NCI-H345 (cell line): Measurements from ENCODE around the gene ATP6V1G1.
"Not testable (repeated sequence)": the region's sequence is repeated elsewhere in the genome, so short reads cannot be mapped to it uniquely, and the experiment has no call there.

Experiments
- DNase-seq: peaks from one replicate; lab custom pipeline; 2025; lab: John Stamatoyannopoulos, UW

ATP6V1G1 gene, protein sequence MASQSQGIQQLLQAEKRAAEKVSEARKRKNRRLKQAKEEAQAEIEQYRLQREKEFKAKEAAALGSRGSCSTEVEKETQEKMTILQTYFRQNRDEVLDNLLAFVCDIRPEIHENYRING

DNA sequence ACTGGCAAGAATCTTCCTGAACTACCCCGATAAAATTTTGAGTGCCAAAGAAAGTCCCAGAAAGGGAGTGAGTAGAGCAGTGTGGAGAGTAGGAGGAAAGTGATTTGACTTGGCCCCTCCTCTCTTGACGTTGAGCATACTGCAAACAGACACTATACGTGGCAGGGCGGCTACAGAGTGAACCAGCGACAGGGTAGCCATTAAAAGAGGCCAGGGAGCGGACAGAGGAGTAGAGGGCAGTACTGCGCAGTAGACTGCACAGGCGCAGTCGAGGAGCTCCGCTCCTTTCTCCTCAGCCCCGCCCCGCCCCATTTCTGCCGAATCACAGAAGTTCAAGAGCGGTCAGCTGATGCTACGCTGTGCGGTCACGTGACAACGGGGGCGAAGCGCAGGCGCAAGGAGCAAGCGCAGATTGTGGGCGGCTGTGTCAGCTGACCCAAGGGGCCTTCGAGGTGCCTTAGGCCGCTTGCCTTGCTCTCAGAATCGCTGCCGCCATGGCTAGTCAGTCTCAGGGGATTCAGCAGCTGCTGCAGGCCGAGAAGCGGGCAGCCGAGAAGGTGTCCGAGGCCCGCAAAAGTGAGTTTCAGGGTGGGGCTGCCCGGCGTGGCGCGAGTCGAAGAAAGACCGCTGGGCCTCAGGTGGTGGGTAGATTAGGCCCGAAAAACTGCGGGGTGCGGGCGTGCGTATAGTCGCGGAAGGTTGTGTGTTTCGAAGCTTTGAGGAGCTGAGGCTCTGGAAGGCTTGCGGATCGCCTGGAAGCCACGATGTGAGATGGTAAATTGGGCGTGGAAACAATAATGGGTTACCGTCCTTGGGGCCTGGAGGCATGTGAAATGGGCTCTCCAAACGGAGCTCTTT is at the start of gene ATP6V1G1:
TSS of gene ATP6V1G1 (plus strand) at position 425 of the 858 bp plus-strand sequence. CDS start at position 495, 70 bp downstream.
- DNase-seq, result peak; percentile 99

DNA sequence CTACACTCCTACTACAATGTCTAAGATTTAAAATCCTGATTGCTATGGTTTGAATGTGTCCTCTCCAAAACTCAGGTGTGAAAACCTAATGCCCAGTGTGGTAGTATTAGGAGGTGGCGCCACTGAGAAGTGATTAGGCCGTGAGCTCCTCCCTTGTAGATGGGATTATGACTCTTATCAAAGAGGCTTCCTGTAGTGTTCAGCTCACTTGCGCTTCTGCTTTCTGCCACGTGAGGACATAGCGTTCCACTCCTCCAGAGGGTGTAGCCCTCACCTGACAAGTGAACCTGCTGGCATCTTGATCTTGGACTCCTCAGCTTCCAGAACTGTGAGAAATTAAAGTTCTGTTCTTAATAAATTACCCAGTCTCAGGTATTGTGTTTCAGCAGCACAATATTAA is 49.3 kb upstream of the ATP6V1G1 start:
- DNase-seq, result no peak

DNA sequence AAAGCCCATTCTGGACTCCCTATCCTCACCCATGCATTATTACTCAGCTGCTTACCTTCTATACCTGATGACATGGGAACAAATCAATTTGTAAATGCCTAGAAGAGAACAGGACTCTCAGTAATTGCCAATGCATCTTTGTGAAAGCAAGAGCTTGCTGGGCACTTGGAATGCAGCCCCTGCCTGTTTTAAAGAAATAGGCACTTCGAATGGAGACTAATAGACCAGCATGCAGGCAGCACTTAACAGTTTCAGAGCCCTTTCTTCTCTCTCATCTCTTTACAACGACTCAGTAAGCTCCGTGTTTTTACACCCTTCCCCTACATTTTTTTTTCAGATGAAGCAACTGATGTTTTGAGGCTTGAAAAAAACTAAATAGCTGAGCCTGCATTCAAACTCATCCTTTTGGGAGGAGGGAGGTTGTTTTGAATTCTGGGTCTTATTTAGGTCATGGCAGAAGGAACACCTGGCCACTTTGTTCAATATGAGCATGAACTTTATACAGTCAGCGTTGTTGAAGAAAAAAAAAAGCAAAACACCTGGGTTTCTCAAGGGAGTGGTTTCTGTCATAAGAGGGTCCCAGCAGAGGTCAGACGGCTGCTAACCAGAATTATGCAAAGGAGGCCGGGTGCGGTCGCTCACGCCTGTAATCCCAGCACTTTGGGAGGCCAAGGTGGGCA is 47.7 kb upstream of the ATP6V1G1 start:
- DNase-seq, result no peak

DNA sequence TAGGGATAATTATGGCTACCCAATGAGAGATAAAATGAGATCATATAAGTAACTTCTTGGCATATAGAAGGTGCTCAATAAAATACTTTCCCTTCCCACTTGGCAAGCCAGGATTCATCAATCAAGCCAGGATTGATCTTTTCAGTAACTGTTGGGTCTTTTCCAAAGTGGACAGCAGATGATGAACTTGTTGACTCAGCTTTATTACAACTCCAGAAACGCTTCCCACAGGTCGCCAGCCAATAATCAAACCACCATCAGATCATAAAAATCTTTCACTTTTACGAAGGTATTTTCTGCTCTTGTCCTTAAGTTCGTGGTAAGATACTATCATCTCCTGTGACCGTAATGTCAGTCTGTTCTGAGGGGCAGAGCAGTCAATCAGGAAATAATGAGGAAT is 42.5 kb upstream of the ATP6V1G1 start:
- DNase-seq, result no peak

DNA sequence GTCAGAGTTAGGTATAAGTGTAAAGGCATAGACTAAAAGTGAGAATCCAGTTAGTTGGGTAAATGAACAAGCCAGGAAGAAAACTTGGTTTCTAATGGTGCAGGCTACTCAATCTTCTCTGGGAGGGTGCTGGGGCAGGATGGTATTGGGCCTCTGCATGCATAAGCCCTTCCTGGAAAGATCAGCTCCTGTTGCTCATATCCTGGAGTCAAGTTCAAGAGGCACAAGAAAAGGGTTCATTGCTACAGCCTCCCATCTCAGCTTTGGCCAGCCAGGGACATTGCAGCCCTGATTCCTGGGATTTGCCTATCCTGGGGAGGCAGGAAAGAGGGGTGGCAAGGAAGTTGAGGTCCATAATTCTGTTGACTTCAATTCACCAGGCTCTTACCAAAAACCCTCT is 40.7 kb upstream of the ATP6V1G1 start:
- no peak for DNase-seq

DNA sequence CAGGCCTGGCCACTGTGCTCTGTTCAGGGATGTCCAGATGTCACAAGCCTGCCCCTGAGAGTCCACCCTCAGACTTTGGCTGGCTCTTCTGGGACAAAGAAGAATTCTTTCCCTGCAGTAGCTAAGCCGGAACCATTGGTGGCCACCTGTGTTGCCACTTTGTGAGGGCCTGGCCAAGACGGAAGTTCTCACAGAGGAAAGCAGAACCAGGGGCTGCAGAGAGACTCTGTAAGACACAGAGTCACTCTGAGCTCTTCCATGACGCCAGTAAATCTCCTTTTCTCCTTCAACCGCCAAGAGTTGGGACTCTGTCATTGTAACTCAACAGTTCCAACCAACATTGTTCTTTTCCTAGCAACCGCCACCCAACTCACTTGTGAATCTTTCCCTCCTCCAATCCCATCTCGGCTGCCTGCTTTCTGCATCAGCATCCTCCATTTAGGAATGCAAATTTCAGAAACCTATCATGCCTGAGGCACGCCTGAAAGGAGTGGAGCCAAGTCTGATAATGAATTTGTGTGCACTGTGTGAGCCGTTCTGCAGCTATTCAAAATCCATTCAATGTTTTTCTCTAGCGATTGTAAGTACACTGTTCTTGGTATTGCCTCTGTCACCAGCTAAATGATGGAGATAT is 37.8 kb upstream of the ATP6V1G1 start:
- no peak for DNase-seq

DNA sequence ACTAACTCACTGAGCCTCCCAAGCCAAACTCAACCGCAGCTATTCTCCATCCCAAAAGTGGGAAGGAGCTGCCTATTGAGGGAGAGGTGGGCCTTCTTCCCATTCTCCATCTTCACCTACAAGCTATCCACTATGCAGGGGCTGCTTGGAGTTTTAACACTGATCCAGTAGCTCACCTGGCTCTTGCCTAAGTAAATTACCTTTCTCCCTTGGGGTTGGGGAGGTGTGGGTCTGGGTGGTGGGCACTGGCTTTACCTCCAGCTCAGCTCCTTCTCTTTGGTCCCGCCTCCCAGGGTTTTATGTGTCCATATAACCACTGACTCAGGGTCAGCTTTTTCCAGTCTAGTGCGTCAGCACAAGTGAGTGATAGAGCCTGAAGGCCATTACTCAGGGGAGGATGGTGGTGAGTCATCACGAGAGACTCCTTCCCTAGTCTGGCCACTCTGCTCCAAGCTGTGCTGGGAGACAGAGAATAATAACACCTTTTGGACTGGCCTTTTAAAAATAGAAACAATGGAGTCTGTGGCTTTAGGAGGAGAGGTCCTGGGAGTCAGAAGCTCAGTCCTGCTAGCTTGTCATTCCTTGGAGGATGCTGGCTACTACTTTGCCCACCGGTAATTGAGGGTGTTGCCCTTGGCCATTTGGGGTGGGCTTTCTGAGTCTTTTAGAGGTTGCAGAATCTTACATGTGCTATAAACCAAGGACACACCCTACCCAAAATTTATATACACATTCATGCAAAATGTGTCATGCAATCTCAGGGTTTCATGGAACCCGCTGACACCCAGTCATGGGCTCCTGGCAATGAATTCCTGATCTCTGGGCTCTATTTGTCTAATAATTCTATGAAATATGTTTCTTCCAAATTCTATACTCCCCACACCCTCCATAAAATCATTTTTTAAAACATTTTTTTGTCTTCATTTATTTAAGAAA is 35.6 kb upstream of the ATP6V1G1 start:
- DNase-seq, result no peak

DNA sequence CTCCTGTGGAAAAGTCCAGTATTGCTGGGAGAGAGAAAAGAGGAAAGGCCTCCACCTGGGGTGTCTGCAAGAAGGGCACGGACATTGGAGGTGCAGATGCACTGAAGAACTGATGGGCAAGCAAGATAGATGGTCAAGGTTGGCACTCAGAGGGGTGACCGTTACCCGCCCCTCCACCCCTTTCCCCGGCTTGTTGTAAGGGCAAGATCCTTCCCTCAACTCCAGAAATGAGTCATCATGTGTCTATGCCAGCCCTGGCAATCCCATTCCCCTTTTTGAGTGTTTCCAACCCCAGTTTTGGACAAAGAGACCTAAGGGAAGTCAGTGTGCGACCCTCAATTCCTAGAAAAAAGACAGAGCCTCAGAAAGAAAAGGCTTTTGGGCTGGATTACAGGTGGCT is 34.9 kb upstream of the ATP6V1G1 start:
- DNase-seq, result no peak

DNA sequence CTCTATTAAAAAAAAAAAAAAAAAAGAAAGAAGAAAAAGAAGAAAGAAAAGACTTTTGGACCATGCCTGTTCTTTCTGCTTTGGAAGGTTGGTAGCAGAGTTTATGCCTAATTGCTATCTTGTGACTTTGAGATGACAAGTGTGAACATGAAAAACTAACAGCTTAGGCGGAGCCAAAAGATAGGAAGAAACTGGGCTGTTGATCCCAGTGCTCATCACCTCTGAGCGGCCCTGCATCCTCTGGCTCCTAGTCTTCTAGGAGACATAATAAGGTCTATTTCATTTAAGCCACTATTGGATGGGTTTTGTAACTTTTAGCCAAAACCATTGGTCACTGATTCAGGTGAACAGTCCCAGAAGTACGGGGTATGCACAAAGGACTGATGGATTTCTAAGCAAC is 34.4 kb upstream of the ATP6V1G1 start:
- no peak for DNase-seq

DNA sequence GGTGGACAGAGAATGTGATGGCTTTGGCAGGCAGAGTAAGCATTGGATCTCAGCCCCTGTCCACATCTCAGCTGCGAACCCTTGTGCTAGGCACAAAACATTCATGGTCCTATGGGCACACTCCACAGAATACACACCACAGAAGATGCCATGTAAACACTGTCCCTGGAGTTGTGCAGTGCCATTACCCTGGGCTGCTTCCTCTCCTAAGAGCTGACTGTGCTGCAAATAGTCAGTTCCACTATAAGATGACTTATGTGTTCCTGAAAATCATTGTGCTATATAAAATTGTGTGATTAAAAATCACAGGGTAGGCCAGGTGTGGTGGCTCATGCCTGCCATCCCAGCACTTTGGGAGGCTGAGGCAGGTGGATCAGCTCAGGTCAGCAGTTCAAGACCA is 31.9 kb upstream of the ATP6V1G1 start:
- no peak for DNase-seq

DNA sequence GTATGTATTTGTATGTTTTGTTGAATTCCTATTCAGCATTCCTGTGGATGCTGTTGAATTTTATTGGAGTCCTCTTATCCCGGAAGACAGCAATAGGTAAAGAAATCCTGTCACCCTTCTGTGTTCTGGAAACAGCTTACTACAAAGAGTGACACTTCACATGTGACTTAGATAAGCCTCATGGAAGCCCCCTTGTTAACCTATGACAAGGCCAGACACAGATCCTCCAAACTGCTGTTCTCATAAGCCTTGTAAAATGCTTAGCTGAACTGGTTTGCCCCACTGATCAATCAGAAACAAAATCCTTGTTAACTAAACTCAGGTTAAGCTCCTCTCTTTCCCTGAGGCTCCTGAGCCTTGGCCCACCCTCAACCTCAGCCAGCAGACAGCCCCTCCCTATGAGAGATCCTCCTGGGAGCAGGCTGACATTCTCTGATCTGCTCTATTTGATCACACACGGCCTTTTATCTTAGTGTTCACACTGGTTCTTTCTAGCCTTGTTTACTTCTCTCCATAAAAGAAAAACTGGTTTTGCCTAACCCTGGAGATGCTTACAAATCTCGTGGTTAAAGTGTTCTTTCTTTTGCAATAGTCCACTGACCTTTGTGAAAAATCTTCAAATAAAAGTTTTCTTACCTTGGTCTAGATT is 29.4 kb upstream of the ATP6V1G1 start:
- no peak for DNase-seq

DNA sequence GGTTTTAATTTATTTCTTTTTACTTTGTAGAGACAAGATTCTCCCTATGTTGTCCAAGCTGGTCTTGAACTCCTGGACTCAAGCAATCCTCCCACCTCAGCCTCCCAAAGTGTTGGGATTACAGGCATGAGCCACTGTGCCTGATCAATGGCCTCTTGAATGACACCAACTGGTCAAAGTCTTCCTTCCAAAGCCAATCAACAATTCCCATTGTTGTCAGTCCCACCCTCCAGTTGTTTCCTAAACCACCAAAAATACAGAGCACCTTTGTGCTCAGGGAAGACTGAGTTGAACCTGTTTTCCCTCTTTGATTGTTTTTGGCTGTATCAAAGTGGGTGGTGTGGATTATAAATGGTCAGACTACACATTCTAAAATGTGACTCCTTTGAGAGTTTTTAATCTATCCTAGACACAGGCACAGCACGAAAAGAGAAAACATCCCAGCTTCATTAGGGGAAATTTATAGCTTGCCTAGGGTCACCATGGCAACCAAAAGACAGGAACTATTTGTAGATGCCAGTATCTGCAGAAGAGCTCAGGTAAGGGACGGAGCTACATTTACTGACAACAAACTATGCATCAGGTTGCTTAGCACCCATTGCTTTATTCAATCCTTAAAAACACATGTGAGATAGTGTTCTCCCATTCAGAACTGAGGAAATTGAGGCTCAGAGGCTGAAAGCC is 27.6 kb upstream of the ATP6V1G1 start:
- DNase-seq, result no peak

DNA sequence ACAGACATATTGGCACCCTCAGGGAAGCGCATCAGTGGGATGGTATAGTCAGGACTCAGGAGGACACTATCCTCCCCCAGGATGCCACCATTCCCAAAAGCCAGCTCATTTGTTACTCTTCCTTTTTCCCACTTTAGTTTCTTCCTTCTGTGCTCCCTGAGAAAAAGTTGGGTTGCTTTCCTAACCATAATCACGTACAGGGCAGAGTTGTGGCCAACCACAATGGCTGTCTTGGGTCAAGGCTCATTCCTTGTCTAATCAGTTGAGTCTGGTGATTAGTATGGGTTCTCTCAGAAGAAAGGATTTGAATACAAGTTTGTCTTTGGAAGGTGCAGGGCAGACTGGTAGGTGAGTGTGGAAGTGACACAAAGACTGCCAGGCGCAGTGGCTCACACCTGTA is 26.6 kb upstream of the ATP6V1G1 start:
- DNase-seq, result no peak

DNA sequence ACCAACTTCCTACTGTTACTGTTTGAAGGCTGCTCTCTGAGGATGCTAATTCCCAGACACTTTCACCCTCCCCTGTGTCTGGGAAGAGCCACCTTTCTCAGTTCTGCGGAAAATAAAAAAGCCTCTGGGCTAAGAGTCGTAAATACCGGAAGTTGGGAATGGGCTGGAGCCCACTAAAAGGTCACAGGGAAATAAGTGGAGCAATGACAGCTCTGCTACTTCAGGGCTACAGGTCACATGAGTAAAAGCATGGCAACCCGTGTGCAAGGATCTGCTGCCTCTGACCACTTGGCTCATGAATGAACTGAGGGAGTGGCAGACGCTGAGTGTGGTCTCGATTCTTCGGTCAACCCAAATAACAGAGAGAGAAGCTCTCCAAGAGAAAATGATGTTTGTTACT is 25.8 kb upstream of the ATP6V1G1 start:
- DNase-seq, result no peak

DNA sequence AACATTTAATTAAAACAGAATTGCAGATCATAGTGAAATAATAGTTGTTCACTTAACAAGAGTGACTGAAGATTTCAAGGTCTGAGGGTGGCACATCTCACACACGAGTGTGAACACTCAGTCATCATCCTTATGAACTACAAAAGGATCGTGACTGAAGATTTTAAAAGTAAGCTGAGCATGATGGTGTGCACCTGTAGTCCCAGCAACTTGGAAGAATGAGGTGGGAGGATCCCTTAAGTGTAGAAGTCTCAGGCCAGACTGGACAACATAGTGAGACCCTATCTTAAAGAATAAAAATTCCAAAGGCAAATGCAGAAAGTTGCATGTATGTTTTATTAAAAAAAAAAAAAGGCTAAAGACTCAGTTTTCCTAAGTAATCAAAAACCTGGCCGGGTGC is 22.4 kb upstream of the ATP6V1G1 start:
- no peak for DNase-seq

DNA sequence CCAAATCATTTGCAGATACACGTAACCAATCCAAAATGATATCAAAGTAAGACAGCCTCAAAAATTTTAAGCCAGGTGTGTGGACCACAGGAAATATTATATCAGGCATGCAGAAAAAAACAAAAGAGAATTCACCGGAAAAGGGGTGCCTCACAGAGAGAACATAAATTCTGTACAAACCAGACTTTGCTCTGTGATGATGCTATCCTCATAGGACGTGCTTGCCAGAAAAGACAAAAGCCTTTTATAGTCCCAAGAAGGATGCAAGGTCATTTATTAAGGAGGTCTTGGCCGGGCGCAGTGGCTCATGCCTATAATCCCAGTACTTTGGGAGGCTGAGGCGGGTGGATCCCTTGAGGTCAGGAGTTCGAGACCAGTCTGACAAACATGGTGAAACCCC is 16.8 kb upstream of the ATP6V1G1 start:
- DNase-seq, result no peak

DNA sequence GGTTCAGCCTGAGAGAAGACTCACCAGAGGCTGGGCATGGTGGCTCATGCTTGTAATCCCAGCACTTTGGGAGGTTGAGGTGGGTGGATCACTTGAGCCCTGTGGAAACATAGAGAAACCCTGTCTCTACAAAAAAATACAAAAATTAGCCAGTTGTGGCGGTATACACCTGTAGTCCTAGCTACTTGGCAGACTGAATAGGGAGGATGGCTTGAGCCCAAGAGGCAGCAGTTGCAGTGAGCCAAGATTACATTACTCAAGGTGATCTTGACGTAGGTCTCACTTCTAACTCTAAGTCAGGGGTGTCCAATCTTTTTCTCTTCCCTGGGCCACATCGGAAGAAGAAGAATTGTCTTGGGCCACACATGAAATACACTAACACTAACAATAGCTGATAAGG is 16.2 kb upstream of the ATP6V1G1 start:
- DNase-seq, result no peak

DNA sequence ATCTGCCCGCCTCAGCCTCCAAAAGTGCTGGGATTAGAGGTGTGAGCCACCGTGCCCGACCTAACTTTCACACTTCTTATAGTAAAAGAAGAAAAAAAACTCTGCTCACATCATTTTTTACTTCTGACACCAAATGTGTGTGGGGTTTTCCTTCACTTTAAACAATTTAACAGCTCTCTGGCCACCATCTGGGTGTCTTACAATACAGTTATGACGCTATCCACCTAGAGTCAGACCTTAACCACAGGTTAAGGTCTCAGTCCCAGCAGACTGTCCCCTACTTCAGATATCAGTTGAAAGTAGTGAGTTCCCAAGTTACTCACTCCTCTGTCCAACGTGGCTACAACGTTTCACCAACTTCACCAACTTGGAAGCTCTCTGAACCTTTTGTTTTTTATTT is 15.4 kb upstream of the ATP6V1G1 start:
- DNase-seq, result no peak

DNA sequence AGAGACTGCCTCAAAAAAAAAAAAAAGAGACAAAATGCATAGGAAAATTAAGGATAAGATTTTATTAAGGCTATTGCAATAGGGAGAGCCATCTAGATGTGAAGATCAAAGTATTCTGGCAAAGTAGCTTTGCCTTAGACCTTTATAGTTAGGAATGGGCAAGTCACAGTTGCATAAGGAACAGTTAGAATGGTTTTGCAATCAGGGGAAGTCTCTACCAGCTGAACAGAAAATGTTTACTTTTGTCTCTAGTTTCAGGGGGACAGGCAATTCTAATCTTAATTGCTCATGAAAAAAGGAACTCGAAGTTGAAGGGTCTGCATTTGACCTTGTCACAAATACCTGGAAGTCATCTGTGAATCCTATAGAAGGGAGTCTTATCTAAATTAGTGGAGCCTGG is 13.1 kb upstream of the ATP6V1G1 start:
- DNase-seq, result no peak

DNA sequence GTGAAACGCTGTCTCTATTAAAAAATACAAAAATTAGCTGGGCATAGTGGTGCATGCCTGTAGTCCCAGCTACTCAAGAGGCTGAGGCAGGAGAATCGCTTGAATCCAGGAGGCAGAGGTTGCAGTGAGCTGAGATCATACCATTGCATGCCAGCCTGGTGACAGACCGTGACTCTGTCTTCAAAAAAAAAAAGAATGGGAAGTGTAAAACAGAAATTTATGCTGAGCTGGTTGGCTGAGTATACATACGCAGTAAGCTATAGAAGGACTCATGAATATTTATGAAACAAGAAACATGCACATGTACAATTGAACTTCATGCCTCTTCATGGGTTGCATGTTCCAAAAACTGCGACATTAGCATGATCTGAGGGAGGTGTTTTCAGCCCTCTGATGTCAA is 10.8 kb upstream of the ATP6V1G1 start:
- DNase-seq, result not testable (repeated sequence)

DNA sequence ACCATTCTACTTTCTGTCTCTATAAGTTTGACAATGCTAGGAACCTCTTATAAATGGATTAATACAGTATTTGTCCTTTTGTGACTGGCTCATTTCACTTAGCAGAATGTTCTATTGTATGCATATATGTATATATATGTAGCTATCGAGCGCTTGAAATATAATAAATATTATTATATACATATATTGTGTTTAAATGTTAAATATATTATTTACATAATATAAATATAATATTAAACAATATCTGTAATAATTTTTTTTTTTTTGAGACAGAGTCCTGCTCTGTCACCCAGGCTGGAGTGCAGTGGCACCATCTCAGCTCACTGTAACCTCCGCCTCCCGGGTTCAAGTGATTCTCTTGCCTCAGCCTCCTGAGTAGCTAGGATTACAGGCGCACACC is 9.4 kb upstream of the ATP6V1G1 start:
- DNase-seq, result not testable (repeated sequence)
